Activated CD8-positive, alpha-beta memory T cell treated with anti-CD3 and anti-CD28 coated beads, Interleukin-2, amount 50 U/mL, for 1 hour (primary cell): Measurements from ENCODE around the gene CTAG1A.
"Not testable (repeated sequence)": the region's sequence is repeated elsewhere in the genome, so short reads cannot be mapped to it uniquely, and the experiment has no call there.

Source experiments
- DNase-seq: peaks from one replicate; pipeline ENCODE4 v3.0.0-alpha.2; 2020; ENCODE audit errors: extremely low read depth

CTAG1A gene

DNA sequence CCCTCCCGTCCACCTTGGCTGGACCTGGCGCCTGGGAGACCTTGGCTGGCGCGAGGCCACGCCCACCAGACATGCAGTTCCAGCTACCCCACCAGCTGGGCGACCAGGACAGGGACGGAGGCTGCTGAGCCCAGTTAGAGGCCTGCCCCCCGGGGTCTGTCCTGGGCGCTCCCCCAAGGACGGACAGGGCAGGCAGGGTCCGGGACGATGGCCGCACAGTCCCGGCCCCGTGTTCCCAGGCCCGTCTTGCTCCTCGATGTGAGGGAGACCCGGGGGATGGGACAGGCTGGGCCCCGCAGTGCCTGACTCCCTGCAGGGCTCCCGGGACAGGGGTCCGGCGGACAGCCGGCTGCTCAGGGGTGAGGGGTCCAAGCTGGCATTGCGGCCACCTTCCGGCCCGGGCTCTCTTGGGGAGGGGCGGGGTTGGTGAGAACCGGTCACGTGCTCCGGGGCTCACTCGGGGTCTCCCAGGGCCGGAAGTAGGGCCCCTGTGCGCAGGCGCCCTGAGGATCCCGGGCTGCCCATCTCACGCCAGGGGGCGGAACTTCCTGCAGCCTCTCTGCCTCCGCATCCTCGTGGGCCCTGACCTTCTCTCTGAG is at the start of gene CTAG1A:
TSS of gene CTAG1A (plus strand) at position 549 of the 599 bp plus-strand sequence. CDS start 74 bp downstream, outside the sequence.
- not testable (repeated sequence) for DNase-seq

DNA sequence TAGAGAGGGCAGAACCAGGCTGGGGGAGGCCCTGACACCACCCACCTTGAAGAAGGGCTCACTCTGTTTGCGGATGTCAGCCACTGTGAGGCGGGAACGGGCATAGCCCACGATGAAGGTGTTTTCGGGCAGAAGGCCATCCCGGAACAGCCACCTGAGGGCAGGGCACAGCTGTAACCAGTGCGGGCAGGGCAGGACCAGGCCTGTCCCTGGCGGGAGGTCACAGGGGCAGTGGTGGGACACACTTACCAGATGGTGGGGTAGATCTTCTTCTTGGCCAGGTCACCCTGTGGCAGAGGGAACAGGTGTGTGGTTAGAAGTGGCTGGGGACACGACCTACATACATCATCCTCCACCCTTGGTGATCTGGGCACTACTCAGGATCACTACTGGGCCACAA is 49.0 kb upstream of the CTAG1A start:
- no peak for DNase-seq

DNA sequence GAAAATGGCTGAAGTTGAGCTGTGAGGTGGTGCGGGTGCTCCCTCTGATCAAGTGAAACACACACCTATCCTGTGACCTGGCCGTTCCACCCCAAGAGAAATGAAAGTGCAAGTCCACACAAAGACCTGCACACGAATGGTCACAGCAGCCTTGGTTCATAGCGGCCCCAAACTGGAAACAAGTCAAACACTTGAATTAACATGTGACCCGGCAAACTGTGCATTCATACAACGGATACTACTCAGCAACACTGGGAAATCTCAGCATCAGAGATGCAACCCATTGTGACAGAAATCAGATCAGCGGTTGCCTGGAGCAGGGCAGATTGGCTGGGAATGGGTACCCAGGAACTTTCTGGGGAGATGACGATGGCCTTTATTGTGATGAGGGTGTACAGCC is 45.9 kb upstream of the CTAG1A start:
- DNase-seq: no peak

DNA sequence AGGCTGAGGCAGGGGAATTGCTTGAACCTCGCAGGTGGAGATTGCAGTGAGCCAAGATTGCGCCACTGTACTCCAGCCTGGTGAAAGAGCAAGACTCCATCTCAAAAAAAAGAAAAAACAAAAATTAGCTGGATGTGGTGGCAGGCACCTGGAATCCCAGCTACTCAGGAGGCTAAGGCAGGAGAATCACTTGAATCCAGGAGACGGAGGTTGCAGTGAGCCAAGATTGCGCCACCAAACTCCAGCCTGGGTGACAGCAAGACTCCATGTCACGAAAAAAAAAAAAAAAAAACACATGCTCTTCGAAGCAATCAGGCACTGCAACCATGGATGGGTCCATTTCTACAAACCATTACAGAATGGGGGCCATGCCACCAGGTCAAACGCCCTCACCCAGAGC is 44.6 kb upstream of the CTAG1A start:
- DNase-seq: not testable (repeated sequence)

DNA sequence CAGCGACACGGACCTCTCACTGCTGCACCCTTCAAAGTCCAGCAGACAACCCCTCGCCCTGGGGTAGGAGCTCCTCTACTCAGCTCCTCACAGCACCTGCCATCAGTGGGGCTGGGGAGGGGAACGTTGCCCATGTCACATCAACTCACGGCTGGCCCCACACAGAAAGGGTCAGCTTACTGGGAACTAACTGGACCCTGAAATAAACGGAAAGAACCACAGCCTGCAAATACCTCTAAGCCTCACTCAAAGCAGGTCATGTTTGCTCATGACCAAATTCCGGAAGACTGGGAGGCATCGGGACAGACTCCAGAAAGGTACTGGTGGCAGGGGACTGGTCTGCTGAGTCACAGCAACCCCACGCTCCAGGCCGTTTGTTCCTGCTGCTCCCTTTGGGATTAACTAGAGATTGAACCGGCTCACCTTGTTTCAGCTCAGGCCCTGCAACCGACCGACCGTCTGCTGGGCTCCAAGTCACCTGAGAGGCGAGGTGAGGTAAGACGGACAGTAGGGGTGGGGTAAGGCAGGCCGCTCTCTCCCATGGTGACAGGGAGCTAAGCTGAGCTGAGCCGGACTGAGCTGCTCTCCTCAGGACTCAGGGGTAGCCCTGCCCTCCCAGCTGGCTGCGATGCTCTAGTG is 43.9 kb upstream of the CTAG1A start:
- no peak for DNase-seq

DNA sequence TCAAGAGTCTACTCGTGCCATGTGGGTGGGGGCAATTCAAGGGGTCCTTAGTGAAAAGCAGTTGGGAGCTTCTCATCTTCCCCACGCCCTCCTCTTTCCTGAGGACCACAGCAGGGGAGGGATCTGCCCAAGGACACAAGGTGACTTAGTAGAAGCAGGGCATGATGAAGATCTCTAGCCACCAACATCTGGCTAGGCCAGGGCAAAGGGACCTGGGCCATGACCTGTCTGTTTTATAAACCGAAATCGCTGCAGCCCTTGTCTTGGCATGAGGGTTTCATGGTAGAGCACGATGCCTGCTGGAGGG is 43.4 kb upstream of the CTAG1A start:
- DNase-seq: no peak

DNA sequence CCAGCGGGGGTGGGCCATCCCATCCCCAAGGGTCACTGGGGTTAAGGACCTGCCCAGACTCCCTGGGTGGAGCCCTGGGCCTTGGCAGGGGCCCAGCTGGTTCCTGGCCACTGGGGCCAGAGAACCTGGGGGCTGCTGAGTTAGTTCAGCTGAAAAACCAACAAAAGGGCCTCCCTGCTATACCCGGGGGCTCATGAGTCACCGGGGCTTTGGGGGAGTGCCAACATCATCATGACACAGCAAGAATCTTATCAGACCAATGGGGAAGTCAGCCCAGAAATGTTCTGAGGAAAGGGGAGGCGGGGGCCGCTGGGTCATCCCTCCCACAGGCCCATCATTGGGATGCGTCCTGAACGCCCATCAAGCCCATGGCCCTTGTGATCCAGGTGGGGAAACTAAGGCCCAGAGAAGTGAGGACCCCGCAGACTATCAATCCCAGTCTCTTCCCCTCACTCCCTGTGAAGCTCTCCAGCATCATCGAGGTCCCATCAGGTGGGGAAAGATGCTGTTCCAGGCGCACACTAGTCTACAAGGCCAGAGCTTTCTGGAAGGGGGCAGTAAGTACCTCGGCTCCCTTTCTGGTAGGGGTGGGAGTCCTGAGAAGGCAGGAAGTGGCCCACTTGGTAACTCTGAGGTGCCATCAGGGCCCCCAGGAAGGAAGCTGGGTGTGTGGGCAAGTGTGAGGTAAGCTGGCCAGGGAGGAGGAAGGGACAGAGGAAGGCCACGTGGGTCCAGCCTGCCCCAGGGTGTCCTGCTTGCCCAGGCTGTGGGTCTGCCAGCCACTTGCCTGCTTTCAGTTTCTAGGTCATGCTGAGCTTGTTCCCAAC is 42.8 kb upstream of the CTAG1A start:
- no peak for DNase-seq

DNA sequence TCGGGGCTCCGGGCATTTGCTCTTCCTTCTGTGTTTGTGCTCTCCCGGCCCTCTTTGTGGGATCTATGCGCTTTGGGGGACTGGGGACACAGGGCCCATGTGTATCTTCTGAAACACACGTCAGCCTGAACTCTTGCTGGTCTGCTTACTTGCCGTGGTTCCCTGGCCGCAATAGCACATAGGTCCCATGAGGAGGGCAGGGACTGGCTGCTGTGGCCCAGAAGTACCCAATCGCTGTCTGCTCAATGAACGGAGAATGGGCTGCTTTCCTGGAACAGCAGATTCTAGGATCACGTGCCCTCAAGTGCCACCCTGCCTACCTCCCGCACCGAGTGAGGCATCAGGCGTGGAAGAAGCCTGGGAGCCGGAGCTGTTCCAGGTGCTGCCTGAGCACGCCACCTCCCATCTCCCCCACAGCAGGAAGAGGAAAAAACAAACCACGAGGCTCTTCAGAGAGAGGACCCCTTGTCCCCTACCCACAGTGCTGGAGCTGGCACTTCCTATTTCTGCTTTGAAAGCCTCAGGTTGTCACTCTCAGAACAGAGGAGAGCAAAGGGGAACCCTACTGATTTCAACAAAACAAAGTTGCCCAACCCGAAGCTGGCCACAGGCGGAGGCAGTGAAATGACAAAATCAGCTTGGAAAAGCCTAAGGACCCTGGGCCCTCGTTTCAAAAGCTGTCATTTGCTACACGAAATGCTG is 42.1 kb upstream of the CTAG1A start:
- DNase-seq: no peak

DNA sequence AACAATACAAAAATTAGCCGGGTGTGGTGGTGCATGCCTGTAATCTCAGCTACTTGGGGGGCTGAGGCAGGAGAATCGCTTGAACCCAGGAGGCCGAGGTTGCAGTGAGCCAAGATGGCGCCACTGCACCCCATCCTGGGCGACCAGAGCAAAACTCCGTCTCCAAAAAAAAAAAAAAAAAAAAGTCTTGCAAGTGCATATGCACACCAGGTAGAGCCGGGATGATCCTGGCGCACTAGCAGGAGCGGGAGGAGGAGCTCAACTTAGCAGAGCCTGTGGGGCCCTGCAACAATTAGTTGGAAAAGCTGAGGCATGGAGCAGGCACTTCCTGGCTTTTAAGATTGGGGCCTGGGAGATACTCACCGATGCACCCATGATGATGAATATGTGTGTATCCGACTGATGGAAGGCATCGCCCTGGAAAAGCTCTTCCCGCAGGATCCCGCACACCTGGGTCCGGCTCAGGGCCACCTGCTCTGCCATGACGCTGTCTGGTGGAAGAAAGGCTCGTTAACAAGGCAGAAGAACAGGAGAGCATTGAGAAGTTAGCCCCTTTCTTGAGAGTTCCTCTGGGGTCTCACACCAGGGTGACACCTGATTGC is 39.2 kb upstream of the CTAG1A start:
- DNase-seq: no peak

DNA sequence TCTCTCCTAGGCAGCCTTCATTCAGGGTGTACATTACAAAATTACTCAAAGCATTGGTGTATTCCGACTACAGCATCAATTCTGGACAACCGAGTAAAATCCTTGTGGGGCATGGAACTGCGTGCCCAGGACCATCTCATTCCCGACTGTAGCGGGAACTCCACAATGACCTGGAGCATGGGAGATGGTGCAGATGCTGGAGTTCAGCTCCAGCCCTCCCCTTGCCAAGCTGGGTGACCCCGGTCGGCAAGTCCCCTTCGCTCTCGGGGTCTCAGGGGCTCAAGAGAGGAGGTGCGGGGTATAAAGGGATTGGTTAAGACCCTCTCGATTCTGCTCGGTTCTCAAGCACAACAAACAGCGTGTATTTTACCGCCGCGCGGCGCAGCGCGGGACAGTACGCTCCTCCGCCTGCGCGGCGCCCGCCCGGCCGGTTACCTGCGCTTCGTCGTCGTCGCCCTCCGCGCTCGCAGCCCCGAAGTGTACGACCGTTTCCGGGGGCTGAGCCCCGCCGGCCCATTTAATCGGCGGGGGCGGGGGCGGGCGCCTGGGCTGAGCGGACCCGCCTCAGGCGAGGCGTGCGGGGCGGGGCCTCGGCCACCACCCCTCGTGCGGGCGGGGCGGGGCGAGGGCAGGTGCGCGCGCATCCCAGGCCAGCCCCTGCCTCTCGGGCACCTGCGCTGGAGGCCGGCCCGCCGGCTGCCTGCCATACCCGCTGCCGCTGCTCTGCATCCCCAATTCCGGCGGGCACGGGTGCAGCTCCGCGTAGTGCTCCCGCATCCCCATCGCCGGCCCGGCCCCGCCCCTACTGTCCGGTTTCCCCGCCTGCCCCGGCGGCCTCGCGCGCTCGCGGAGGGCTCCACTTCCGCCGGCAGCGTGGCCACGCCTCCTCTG is 38.3 kb upstream of the CTAG1A start, which contains the start of gene G6PD:
TSS of gene G6PD (minus strand) at position 493 of the 891 bp plus-strand sequence. CDS start 691 bp downstream, outside the sequence.
- DNase-seq: no peak

DNA sequence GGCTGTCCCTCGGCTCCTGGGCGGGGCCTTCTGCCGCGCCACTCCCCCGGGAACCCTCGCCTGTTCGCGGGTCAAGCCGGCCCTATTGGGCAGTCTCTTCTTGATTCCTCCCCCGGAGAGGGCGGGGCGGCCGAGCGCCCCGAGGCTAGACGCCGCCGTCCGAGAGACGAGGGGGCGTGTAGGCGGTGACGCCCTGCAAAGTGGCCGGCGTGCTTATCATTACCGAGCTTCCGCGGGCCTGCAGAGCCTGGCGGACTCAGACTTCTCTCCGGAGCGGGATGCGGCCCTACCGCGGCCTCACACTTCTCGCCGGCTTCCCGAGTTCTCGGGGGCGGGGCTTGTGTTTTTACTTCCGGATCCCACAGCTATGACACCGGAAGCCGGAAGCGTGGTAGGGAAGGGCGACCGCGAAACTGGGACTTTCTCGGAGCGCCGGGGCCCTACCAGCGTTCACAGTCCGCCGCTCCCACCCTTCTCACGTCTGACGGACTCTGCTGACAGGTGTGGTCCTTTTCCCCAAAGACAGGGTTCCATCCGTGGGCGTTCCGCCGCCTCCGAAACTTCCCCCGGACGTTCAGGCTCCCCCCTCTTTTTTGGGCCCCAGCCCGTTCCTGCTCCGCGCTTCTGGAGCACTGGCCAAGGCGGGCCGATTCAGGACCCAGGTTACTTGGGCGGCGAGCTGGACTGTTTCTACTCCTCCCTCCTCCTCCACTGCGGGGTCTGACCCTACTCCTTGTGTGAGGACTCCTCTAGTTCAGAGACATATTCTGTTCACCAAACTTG is 37.5 kb upstream of the CTAG1A start, which contains the start of gene IKBKG:
TSS of gene IKBKG (plus strand) at position 376 of the 783 bp plus-strand sequence. CDS start 4,383 bp downstream, outside the sequence.
- peak; percentile 63 for DNase-seq

DNA sequence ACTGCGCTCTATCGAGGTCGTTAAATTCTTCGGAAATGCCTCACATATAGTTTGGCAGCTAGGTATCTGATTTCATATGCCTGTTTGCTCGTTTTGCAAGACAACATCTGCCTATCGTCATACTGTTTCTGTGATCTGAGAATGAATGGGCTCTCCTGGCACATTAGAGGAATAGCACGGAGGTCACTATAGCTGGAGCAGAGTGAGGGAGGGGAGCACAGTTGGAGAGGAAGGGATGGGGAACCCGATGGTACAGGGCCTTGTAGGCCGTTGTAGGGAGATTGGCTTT is 37.0 kb upstream of the CTAG1A start:
- no peak for DNase-seq

DNA sequence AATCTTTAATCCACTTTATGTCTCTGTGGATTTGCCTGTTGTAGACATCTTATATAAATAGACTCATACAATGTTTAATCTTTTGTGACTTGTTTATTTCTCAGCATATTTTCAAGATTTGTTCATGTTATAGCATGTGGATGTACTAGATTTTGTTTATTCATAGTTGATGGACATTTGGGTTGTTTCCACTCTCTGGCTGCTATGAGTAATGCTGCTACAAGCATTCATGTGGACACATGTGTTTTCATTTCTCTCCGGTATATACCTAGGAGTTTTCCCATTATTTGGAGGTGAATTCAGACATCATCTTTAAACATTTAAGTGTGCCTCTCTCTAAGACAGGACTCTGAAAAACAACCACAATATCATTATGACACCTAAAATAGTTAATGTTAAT is 35.2 kb upstream of the CTAG1A start:
- no peak for DNase-seq

DNA sequence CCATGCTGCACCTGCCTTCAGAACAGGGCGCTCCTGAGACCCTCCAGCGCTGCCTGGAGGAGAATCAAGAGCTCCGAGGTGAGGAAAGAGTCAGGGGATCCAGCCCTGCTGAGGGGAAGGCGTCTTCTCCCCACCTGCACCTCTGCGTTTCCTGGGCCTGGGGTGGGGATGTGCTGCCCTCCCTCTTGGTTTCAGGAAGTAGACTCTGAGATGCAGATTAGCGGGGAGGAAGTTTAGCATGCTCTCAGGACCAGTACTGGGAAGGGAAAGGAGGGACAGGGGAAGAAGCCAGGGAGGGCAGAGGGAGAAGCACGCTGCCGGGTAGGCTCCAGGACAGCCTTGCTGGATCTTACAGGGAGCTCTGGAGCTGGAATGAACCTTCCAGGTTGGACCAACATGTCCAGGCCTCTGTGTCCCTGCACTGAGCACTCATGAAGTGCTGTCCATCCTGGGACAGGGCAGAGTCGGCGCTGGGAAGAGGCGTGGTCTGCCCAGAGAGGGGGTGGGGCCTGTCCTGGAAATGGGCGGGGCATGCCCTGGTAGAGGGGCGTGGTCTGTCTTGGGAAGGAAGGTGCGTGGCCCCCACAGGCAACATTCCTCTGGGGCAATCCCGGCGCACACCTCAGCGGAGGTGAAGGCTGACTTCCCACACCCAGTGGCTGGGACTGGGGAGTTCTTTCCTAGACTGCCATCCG is 32.7 kb upstream of the CTAG1A start:
- DNase-seq: not testable (repeated sequence)

DNA sequence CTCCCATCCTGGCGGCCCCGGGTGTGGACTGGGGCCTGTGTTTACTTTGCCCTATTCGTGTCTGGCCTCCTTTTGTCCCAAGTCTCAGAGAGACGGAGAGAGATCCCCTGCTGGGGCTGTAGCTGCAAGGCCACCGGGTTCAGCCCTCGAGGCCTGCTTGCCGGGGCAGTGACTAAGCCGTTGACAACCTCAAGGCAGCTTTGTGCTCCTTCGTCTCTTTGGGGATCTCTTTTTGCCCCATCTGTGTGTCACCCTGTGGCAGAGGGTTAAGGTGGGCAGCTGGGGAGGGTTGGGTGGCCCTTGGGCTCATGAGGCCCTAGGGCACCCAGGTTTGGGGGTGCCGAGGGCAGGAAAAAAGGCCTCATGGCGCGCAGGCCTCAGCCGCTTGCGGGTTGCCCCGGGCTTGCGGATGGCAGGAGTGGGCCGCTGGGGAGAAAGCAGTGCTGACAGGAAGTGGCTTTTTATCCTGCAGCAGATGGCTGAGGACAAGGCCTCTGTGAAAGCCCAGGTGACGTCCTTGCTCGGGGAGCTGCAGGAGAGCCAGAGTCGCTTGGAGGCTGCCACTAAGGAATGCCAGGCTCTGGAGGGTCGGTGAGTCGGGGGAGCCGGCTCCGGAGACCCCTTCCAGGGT is 26.8 kb upstream of the CTAG1A start:
- DNase-seq: not testable (repeated sequence)

DNA sequence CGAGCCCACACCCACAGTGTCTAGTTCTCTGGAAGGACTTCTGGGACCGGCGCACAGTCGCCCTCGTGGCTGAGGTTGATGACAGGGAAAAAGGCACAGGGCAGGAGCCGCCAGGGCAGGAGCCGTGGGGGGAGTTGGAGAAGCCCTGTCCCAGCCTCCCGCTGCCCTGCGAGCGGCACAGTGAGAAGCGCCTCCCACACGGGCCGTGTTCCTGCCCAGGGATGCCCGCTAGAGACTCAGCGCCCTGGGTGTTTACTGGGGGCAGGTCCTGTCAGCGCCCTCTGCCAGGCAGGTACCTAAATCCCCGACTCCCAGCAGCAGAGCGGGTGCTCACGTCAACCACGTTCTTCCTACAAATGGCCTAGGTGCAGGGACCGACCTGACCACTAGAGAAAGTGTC is 26.0 kb upstream of the CTAG1A start:
- DNase-seq: not testable (repeated sequence)

DNA sequence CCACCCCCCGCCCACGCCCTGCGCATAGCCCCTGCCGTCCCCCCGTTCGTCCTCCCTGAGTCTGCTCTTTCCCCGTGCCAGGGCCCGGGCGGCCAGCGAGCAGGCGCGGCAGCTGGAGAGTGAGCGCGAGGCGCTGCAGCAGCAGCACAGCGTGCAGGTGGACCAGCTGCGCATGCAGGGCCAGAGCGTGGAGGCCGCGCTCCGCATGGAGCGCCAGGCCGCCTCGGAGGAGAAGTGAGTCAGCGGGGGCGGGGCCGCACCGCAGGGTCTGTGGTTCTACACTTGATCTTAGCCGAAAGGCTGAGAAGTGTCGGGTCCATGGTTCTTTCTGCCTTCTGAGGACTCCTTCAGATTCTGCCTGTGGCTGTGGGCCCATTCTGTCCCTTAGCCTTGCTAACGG is 24.6 kb upstream of the CTAG1A start:
- DNase-seq: not testable (repeated sequence)

DNA sequence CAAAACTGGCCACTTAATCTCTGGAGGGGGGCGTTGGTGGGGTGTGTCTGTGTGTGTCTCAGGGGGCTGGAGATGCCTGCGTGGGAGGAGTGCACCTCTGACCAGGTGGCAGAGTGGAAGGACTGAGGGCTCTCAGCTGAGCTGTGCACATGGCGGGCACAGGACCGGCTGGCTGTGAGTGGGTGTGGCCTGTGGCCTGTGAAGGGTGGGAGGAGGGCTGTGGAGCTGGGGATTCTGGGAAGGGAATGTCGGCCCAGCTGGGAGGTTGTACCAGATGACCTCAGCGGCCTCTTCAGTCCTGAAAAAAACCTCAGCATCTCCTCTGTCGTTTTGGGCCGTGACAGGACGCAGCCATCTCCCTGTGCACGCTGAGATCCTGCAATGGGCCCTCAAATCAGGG is 22.6 kb upstream of the CTAG1A start:
- not testable (repeated sequence) for DNase-seq

DNA sequence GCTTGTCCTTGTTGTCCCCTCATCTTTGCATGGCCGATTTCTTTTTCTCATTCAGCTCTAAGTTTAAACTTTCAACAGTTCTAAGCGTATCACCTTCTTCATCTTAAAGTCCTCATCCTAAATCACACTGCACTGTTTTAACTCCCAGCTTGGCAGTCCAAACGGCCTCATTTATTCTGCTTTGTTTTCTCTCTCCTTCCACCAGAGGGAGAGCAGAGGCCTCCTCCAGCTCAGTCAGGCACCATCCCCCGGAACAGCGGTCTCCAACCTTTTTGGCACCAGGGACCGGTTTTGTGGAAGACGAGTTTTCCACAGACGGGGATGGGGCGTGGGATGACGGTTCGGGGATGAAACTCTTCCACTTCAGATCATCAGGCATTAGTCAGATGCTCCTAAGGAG is 14.6 kb upstream of the CTAG1A start:
- not testable (repeated sequence) for DNase-seq
